ENCODE results near the gene FYN. TPM values are rescaled to one million over a fixed set of nuclear protein-coding genes. Genes with fewer than 3 reads are reported as not detected.

Gene FYN
- polyA plus RNA-seq, 1 donor (not counting 4 experiments of a cell fraction or from before 2014, with no cell fraction given), result 24.7 TPM

- peaks cover 7% of the 10 kb centered on the region for H3K4me1 ChIP-seq (ENCODE audit: control insufficient read depth, extremely low read depth, insufficient read depth, low read length)
- no peaks in the 10 kb centered on the region for H3K27me3 ChIP-seq (ENCODE audit: control insufficient read depth, extremely low read depth, insufficient read depth, low read length)
- FAIRE-seq (no peak), DNase-seq (ENCODE audit: low read depth, low spot score) (no peak)
- no peak overlapping the region for H3K27ac ChIP-seq (ENCODE audit: control insufficient read depth, insufficient read depth, low read length)
- H4K20me1 ChIP-seq (ENCODE audit: control insufficient read depth, extremely low read depth, insufficient read depth, low read length), result no peaks in the 10 kb centered on the region
- H3K4me2 ChIP-seq (ENCODE audit: control insufficient read depth, extremely low read depth, insufficient read depth, low read depth, low read length), result no peak overlapping the region
- no peak overlapping the region for H3K9ac ChIP-seq (ENCODE audit: control insufficient read depth, extremely low read depth, insufficient read depth, low read length)
- TF ChIP-seq, protein P1, sequence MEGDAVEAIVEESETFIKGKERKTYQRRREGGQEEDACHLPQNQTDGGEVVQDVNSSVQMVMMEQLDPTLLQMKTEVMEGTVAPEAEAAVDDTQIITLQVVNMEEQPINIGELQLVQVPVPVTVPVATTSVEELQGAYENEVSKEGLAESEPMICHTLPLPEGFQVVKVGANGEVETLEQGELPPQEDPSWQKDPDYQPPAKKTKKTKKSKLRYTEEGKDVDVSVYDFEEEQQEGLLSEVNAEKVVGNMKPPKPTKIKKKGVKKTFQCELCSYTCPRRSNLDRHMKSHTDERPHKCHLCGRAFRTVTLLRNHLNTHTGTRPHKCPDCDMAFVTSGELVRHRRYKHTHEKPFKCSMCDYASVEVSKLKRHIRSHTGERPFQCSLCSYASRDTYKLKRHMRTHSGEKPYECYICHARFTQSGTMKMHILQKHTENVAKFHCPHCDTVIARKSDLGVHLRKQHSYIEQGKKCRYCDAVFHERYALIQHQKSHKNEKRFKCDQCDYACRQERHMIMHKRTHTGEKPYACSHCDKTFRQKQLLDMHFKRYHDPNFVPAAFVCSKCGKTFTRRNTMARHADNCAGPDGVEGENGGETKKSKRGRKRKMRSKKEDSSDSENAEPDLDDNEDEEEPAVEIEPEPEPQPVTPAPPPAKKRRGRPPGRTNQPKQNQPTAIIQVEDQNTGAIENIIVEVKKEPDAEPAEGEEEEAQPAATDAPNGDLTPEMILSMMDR (optimal IDR thresholded peaks at IDR 0.05 in 1 of 3, IDR thresholded peaks at IDR 0.05 in 1 of 3, conservative IDR thresholded peaks at IDR 0.05 in 1 of 3; ENCODE audit: extremely low read depth in 1 of 3, insufficient read depth in 2 of 3, low read length in 3 of 3), result no peak
- TF ChIP-seq EZH2 (IDR thresholded peaks at IDR 0.05; ENCODE audit: low read length), result no peak
- H3K36me3 ChIP-seq (ENCODE audit: control insufficient read depth in 2 of 2, extremely low read depth in 1 of 2, insufficient read depth in 2 of 2, low read length in 2 of 2), result no peaks in the 10 kb centered on the region
- no peak overlapping the region for H3K4me3 ChIP-seq (ENCODE audit: control insufficient read depth in 2 of 3, extremely low read depth in 1 of 3, insufficient read depth in 2 of 3, low read depth in 1 of 3, low read length in 3 of 3)
- H2AFZ ChIP-seq (ENCODE audit: control insufficient read depth, low read length), result no peak overlapping the region
- peaks cover 5% of the 10 kb centered on the region for H3K79me2 ChIP-seq (ENCODE audit: control insufficient read depth, insufficient read depth, low read length)
- dilution Hi-C loops (cut with MboI; ENCODE audit: extremely low pct_ligation_motif_present, low sequenced_read_pairs), result no loop called here
- H3K9me1 ChIP-seq (ENCODE audit: control insufficient read depth, extremely low read depth, insufficient read depth, low read length), result no peaks in the 10 kb centered on the region
- H3K9me3 ChIP-seq (ENCODE audit: control insufficient read depth, low read depth, low read length), result no peaks in the 10 kb centered on the region
Measured at GRCh38 chr6:111796310-111796918, 76.8 kb downstream of the FYN start.

DNA sequence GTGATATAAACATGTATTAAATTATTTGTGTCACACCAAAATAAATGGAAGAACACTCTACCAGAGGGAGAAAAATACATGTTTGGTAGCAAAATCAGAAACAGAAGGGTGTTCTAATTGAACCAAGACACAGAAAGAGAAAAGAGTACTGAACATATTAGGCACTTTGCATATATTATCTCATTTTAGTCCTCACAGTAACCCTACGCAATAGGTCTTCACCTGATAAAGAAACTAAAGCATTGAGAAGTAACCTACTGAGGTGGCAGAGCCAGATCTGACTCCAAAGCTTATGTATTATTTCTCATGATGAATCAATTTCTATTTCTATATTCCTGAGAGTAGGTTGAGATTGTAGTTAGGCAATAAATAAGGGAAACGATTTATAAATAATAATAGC lies 77.7 kb downstream of the FYN start:
- no peaks in the 10 kb centered on the region for H3K9me3 ChIP-seq (ENCODE audit: control insufficient read depth, low read depth, low read length)
- H3K4me1 ChIP-seq (ENCODE audit: control insufficient read depth, extremely low read depth, insufficient read depth, low read length), result peaks cover 1% of the 10 kb centered on the region
- H3K9me1 ChIP-seq (ENCODE audit: control insufficient read depth, extremely low read depth, insufficient read depth, low read length), result no peaks in the 10 kb centered on the region
- dilution Hi-C loops (cut with MboI; ENCODE audit: extremely low pct_ligation_motif_present, low sequenced_read_pairs), result no loop called here
- FAIRE-seq (no peak), DNase-seq (ENCODE audit: low read depth, low spot score) (no peak)
- no peak overlapping the region for H3K4me3 ChIP-seq (ENCODE audit: control insufficient read depth in 2 of 3, extremely low read depth in 1 of 3, insufficient read depth in 2 of 3, low read depth in 1 of 3, low read length in 3 of 3)
- no peaks in the 10 kb centered on the region for H3K36me3 ChIP-seq (ENCODE audit: control insufficient read depth in 2 of 2, extremely low read depth in 1 of 2, insufficient read depth in 2 of 2, low read length in 2 of 2)
- no peak overlapping the region for H3K9ac ChIP-seq (ENCODE audit: control insufficient read depth, extremely low read depth, insufficient read depth, low read length)
- H2AFZ ChIP-seq (ENCODE audit: control insufficient read depth, low read length), result no peak overlapping the region
- H4K20me1 ChIP-seq (ENCODE audit: control insufficient read depth, extremely low read depth, insufficient read depth, low read length), result no peaks in the 10 kb centered on the region
- H3K27me3 ChIP-seq (ENCODE audit: control insufficient read depth, extremely low read depth, insufficient read depth, low read length), result no peaks in the 10 kb centered on the region
- TF ChIP-seq, protein P1 (optimal IDR thresholded peaks at IDR 0.05 in 1 of 3, IDR thresholded peaks at IDR 0.05 in 1 of 3, conservative IDR thresholded peaks at IDR 0.05 in 1 of 3; ENCODE audit: extremely low read depth in 1 of 3, insufficient read depth in 2 of 3, low read length in 3 of 3), result no peak
- TF ChIP-seq EZH2 (IDR thresholded peaks at IDR 0.05; ENCODE audit: low read length), result no peak
- H3K27ac ChIP-seq (ENCODE audit: control insufficient read depth, insufficient read depth, low read length), result no peak overlapping the region
- H3K79me2 ChIP-seq (ENCODE audit: control insufficient read depth, insufficient read depth, low read length), result peaks cover 6% of the 10 kb centered on the region
- no peak overlapping the region for H3K4me2 ChIP-seq (ENCODE audit: control insufficient read depth, extremely low read depth, insufficient read depth, low read depth, low read length)
